ENCODE results near the gene FBXO36.

DNA sequence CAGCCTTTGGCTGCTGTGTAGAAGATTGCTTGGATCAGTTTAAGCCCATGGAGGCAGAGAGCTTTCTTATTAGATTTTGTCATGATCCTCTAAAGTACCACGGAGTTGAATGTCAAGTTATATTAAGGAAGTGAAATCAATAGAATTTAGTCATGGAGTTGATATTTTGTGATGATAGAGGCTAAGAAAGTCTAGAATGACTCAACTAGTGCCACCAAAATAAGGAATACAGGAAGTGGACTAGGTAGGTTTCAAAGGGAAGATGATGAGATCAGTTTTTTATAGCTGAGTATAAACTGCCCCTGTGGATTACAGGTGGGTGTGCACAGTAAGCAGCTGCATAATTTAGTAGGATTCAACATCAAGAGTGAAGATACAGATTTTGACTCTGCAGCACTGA, 25.2 kb downstream of the FBXO36 start:
- TF ChIP-seq, protein P1, sequence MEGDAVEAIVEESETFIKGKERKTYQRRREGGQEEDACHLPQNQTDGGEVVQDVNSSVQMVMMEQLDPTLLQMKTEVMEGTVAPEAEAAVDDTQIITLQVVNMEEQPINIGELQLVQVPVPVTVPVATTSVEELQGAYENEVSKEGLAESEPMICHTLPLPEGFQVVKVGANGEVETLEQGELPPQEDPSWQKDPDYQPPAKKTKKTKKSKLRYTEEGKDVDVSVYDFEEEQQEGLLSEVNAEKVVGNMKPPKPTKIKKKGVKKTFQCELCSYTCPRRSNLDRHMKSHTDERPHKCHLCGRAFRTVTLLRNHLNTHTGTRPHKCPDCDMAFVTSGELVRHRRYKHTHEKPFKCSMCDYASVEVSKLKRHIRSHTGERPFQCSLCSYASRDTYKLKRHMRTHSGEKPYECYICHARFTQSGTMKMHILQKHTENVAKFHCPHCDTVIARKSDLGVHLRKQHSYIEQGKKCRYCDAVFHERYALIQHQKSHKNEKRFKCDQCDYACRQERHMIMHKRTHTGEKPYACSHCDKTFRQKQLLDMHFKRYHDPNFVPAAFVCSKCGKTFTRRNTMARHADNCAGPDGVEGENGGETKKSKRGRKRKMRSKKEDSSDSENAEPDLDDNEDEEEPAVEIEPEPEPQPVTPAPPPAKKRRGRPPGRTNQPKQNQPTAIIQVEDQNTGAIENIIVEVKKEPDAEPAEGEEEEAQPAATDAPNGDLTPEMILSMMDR (IDR thresholded peaks at IDR 0.05; ENCODE audit: insufficient read depth, low read depth, low read length): no peak
- TF ChIP-seq EZH2 (IDR thresholded peaks at IDR 0.05; ENCODE audit: insufficient read depth, low read length): no peak
